M059J (cell line): Measurements from ENCODE around the gene SIX1. TPM values are rescaled to one million over a fixed set of nuclear protein-coding genes. Genes with fewer than 3 reads are reported as not detected.

Source experiments
- total RNA-seq: library from RNA; depleted of rRNA; stranded (reverse); fragments of >200 nt; shearing (Covaris generic); gene quantifications from 2 replicates; pipeline ENCODE4 v1.2.3, GENCODE V29; 2014; rRNA removed

Gene SIX1
- total RNA-seq, 1 experiment from 2014 or later = 12.5 TPM

Other genes starting within 250 kb of the SIX1 start
- gene C14orf39, start 163.4 kb downstream of the SIX1 start, total RNA-seq = not detected in 2 replicates
- not detected in 2 replicates for gene SIX6, start 140.3 kb downstream of the SIX1 start, total RNA-seq
- gene SIX4, start 74.9 kb upstream of the SIX1 start, total RNA-seq = 17.9 and 23.8 TPM in 2 replicates
- 81.6 and 99.3 TPM in 2 replicates for gene MNAT1, start 85.3 kb upstream of the SIX1 start, total RNA-seq